Occipital lobe (tissue), 2 donors: ENCODE results near the gene SLC1A5. TPM values are rescaled to one million over a fixed set of nuclear protein-coding genes. Genes with fewer than 3 reads are reported as not detected.
A peak's percentile ranks its signal among the peaks of the same experiment; 100 is the strongest.

Experiments used
- DNase-seq: peaks from one replicate; lab custom pipeline; 2025; lab: John Stamatoyannopoulos, UW
- total RNA-seq: library from RNA; depleted of rRNA; stranded (reverse); fragments of >200 nt; gene quantifications from one replicate; pipeline ENCODE4 v1.2.3, GENCODE V29; 2014

SLC1A5 gene
- total RNA-seq, 1 donor from 2014 or later = 3.3 TPM

DNA sequence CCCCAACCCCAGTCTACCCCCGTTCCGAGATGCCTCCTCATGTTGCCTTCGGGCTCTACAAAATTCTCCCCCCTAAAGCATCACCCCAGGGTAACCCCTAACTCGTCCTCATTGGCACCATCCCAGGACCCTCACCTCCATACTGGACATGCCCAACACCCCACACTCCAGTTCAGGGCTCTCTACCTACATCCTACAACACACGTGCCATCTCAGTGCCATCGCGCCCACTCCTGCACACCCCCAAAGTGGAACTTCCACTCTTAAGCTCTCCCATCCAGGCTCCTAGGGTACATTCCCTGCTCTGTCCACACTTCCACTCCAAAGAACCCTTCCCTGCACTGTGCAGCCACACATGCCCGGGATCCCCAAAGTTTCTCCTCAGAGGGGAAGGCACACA lies 43.4 kb downstream of the SLC1A5 start:
- no peak for DNase-seq

DNA sequence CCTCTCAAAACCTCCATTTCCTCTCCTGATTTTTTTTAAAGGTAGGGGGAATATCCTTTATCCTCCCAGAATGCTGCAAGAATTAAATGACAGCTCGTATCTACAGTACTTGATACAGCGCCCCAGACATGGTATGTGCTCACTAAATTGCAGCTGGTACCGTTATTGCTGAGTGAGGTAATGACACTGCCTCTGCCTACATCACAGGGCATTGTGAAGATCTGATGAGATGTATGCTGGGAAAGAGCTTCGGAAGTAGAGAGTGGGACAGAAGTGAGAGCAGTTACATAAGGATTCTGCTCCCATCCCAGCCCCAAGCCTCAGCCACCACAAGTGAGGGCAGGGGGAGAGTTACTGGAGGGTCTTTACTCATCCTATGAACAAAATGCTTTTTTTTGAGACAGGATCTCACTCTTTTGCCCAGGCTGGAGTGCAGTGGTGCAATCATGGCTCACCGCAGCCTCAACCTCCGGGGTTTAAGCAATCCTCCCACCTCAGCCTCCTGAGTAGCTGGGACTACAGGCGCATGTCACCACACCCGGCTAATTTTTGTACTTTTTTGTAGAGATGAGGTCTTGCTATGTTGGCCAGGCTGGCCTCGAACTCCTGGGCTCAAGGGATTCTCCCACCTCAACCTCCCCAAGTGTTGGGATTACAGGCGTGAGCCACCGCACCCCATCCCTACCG lies 44.2 kb downstream of the SLC1A5 start:
- no peak for DNase-seq

DNA sequence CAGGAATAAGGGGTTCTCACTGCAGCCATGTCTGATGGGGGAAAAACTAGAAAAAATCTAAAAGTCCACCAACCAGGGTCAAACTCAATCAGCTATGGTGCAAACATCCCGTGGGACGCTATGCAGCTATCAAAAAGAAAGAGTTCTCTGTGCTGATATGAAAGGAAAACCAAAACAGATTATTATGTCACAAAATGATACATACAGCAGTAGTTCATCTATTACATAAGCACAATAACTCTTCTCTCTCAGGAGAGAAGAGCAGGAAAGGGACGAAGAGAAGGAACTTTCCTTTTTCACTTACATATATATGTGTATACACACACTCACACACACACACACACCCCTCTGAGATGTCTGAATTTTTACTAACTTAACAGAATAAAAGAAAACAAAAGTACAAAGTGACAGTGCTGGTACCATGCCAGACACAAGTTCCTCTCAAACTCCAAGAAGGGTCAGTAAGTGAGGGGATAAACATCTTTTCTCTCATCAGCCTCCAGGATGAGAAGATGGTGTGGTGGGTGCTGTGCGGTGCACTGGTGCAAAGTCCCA lies 45.4 kb downstream of the SLC1A5 start:
- no peak for DNase-seq

DNA sequence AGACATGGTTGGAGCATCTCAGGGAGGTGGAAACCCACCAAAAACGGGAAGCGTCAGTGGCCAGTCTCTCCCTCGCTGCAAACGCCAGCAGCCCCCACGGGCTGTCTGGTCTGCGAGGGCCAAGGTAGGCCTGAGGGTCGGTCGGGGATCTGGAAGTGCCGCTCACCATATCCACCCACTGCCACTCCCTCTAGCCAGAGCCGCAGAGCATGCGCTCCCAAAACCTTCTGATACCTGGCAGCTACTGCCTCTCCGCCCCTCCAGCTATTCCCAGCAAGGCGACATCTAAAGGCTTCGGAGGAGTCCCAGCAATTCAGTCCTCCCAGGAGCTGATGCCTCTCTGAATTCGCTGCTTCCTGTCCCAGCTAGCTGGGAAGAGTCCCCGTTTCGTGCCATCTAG lies 46.9 kb downstream of the SLC1A5 start:
- DNase-seq = peak; percentile 30

DNA sequence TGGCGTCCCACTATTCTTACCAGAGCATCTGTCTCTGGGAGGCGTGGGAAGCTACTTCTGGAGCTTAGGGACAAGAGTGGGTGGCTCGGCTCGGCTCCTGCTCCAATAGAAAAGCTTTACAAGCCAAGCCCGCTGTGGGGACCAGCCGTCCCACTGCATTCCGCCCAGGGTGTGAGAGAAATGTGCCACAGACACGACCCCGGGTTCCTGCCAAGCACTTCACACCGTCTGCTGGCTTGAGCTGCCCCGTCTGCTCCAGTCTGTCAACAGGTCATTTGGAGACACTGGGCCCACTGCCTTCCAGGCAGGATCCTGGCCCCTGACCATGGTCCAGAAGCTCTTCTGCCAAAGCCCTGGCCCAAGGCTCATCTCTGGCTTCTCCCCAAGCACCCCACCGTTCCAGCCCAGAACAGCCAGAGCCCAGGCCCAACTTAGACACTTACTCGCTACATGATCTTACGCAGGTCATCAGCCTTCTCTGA lies 49.1 kb downstream of the SLC1A5 start:
- DNase-seq = peak; percentile 71

DNA sequence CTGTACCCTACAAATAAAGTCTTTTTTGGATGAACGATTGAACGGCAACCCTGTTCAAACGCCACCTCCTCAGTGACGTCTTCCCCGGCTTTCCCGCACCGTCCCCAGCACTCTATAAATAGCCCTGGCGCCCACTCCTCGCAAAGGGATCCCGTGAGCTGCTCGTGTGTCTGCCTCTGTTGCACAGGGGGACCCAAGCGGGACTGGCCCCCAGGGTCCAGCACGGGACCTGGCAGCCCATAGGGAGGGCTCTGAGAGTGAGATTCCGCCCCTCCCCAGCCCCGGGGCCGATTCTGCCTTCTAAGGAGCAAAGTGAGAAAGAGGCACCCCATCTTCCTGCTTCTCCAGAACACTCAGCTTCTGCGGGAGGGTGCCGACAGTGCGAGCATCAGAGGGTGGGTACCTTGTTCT lies 50.6 kb downstream of the SLC1A5 start:
- DNase-seq = no peak

DNA sequence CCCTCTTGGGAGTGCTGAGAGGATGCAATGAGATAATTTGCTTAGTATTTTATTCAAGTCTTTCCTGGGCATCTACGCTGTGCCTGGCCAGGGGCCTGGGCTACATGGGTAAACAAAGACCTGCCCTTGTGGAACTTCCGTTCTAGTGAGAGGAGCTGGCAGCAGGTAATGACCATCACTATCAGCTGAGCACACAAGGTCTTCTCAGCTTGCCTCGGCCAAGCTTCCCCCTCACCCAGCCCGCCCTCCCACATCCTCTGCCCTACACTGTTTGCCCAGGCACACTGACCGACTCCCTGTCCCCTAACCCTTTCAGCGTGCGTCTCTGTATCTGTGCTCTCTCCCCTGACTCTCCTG lies 51.1 kb downstream of the SLC1A5 start:
- no peak for DNase-seq

DNA sequence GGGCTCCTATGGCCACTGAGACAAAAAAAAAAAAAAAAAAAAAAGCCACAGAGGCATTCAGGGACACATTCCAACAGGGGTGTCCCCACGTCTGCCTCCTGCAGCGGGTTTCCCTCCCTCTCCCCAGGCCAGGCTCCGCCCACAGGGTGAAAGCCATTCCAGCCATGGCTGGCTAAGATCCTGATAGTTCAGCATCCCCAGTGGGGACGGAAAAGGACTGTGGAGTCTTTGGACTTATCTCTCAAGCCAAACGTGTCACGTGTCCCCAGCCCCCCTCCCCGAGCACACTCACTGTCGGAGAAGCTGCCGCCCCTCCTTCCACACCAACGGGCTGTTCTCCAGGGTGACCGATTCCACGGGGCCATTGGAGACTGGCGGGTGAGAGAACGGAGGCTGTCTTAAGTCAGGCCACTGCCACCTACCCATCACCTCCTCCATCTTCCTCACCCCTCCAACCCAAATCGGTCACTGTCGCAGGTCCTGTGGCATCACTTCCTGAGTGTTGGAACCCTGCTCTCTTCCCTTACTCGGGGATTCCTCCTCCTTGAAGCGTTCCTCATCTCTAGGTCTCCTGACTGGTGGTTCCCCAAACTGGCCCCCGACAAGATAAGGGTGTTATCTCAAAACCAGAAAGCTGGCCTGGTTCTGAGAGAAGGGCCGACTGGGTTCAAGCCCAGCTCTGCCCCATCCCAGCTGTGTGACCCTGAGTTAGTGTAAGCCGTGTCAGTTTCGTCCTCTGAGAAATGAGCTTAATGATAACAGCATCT lies 51.7 kb downstream of the SLC1A5 start:
- no peak for DNase-seq

DNA sequence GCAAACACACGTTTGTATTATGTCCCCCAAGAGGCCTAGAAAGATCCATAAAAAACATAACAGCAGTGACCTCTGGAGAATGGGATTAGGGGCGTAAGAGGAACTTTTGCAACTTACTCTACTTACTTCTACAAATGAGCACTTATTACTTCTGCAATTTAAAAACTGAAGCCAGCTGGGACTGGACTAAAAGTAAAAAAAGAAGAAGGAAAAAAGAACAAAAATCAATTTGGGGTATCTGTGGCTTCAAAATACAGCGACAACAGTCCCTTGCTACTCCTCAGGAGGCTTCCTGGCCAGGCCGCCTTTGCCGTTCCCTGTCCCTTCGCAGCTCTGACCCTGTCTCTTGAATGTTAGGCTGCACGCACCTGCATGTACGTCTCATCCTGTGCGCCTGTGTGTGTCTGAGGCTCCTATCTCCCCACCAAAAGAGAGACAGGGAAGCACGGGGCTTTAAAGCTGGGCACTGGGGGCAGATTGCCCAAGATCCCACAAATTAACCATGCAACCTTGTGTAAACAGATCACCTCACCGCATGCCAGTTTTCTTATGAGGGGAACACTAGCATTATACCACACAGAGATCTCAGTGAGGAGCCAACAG lies 54.6 kb downstream of the SLC1A5 start:
- DNase-seq = no peak

DNA sequence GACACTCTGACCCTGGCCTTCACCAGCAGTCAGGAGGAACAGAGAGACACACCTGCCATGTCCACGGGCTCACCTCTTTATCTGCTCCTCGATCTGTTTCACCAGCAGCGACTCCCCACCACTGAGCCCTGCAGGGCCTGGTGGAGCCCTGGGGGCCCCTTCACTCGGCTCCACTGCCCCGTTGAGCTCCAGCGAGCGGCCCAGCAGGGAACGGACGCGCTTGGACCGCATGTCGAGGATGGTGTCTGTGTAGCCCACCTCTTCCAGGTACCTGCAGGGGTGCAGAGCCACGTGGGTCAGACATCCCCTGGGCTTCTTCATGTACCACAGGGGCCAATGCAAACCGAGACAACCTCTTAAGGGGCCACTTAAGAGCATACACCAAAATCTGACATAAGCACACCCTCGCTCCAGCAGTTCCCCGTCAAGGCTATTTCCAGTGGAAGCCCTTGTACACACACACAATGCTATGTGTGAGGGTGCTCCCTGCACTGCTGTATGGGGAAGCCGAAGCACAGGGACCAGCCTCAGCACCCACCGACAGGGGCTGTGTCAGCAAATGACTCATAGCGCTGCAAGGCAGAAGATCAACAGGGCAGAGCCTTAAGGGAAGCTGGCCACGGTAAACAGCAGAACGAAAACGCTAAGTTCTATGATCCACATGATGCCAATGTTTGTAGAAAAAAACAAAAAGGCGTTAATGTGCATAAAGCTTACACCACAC lies 55.3 kb downstream of the SLC1A5 start:
- no peak for DNase-seq

DNA sequence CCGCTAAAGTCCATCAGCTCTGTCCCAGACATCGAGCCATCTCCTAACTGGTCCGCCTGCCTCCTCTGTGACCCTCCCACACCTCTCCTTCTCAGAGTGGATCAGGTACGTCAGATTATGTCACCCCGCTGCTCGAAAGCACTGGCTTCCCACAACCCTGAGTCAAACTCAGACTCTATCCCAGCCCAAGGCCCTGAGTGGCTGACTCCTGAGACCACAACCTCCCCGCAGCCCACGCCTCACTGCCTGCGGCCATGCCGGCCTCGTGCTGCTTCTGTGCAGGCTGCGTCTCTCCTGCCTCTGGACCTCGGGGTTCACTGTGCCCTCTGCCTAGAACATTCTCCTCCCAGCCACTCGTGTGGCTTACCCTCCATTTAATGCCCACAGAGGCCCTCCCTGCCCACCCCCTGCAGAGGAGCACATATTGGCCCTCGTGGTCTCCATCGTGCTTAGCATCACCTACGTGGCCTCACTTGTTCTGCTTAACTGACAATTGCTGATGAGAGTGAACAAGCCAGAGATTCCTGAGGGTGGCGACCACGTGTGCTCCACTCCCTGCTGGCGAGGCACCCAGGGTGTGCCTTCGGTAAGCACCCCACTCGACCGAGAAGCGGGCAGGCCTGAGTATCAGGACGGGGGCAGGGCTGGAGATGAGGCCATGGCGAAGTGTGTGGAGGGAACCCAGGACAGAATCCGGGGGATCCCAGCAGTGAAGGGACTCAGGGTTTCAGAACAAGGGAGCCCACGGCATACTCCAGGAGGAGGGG lies 56.0 kb downstream of the SLC1A5 start:
- no peak for DNase-seq

DNA sequence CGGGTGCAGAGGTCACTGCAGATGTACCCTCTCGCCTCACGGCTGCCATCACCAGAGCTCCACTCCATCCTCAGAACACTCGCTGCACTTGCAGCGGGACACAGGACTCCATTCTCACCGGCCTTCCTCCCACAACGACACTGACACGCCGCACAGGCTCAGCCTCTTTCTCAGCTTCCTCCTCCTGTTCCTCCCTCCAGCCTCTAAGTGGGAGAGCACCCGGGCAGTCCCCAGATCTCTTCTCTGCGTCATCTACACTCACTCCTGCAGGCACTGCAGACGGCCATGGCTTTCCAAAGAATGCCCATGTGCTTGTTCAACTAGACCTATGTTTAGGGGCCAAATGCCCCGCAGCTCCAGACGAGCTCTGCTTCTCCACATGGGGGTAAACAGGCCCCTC lies 56.8 kb downstream of the SLC1A5 start:
- DNase-seq = peak; percentile 57

DNA sequence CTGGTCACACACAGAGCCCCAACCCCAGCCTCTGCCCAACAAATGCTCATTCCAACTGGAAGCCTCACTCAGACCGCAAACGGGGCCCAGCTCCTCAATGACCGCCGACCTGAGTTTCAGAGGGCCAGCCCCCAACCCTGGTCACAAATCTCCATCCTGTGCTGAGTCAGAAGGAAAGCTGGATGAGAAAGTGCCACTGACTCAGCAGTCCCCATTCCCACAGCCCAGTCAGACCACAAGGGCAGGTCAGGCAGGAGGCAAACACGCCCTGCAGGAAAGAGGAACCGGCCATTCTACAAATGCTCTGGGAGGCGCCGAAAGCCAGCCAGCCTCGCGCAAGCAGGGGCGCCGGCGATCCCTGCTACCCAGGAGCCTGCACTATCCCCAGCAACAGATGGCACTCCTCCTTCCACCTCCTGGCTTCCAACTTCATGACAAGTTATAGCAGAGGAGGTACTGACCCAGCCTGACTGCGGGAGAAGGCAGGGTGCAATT lies 57.3 kb downstream of the SLC1A5 start:
- peak; percentile 28 for DNase-seq

DNA sequence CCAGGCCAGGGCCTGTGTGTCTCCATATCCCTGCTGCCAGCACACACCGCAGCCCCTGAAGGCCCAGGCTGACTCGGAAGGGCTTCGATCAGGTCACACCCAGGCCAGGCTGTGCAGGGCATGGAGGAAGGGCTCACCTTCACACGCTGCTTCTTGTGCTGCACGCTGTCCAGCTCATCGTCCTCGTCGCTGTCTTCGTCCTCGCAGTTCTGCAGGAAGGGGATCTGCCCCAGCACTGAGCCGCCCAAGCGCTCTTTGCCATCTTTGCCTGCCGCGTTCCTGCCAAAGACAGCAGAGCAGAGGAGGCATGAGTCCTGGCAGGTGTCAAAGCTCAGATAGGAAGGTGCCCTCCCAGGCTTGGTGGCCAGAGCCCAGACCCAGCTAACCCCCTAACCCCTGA lies 57.8 kb downstream of the SLC1A5 start:
- no peak for DNase-seq

DNA sequence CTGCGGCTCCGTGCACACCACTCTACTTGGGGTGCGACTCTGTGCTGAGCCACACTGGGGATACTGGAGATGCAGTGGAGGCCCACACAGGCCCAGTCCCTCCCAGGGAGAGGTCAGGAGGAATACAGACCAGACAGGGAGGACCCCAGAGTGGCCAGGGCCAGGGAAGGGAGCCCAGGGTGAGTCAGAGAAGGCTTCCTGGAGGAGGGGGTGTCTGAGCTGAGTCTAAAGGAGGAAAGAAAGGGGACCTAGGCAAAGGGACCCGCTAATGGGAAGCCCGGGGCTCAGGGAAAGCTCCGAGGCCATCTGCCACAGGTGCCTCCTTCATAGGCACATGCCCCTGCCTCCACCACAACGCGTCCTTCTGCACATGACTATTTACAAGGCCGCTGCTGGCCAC lies 58.2 kb downstream of the SLC1A5 start:
- no peak for DNase-seq

DNA sequence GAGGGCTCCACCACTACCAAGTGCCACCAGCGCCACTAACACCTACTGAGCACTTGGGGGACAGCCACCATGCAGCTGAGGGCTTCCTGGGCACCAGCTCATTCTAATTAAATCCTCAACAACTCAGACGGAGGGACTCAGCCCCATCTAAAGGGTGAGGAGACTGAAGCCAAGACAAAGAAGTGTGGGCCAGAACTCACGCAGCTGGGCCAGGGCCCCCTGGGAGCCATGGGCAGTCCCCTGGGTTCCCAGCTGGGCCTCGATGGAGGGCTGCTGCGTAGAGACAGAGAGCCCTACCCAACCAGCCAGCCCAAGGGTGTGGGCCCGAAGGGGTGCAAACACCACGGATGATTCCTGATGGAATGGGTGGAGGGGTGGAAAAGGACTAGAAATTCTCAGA lies 58.7 kb downstream of the SLC1A5 start:
- no peak for DNase-seq

DNA sequence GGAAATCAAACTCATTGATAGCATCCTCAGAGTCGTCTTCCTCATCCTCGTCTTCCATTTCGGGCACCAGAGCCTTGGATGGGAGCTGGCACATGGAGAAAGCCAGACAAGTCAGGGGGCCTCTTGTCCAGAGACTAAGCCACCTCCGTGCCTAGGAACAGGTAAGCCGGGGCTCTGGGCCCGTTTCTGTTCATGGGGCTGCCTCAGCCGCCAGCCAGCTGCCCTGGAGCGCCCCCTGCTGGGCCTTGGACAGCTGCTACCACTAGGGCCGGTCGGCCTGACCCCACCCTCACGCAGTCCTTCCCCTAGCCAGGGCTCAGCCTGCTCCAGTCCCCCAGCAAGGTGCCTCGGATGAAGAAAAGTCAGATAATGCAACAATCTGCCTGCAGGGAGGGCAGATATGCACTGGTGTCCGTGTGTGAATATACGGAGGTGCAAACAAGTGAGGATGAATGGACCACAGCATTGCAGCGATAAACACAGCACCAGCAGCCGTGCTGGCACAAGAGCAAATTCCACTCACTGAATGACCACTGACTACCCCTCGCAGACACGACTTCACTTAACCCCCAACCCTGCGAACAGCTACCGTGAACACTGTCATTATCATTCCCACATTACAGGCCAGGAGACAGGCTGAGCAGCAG lies 59.6 kb downstream of the SLC1A5 start:
- DNase-seq = no peak

DNA sequence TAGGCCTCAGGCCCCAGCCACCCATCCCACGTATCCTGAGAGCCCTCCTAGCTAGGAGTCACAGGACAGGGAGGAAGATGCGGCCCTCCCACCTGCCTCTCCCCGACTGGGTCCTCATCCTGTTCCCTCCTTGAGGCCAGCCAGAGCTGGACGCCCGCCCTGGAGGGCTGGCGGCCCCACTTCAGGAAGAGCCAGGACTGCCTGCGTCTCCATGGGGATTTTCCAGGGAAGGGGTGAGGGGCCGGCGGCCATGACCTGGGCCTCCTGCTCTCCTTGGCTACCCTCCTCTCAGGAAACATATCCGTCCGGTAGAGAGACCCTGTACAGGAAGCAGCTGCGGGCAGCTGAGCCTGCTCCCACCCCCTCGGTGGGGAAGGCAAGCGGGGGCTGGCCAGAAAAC lies 60.2 kb downstream of the SLC1A5 start:
- DNase-seq = no peak

DNA sequence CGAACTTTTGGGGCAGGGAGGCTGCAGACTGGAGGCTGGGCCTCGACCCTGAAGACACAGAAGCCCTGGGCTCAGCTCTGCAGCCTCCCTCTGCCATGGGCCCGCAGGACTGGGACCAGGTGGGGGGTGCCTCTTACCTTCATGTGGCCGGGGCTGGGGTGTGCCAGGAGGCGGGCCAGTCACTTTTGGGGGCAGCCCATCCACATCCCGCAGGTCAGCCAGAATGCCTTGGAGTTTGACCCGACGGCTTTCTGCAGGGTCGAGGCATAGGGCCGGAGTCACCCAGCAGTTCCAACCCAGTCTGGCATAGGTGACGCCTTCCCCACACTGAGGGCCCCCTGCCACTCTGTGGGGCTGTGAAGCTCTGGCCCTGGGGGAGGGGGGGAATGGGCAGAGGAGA lies 60.6 kb downstream of the SLC1A5 start:
- no peak for DNase-seq

DNA sequence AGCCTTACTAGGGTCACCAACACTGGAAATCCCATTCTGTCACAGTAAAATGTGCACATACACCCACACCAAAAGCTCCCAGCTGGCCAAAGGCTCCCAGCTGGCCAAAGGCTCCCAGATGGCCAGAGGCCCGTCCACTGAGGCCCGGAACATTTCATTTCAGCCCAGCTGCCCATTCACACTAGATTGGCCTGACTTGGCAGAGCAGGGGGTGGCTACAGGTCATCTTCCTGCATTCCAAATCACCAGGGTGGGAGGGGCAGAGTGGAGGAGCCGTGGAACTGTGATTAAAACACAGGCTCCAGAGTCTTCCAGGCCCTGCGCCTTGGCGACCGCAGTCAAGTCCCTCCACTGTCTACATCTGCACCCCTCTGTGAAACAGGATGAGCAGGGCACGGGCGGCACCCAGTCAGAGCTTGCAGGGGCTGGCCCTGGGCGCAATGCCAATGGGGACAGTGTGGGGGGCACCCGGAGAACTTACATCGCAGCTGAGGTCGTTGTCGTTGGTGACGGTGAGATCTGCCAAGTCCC lies 61.4 kb downstream of the SLC1A5 start:
- no peak for DNase-seq
